MM.1S (cell line): ENCODE data around the gene APOH.

Experiments
- DNase-seq: peaks from one replicate; pipeline ENCODE4 v3.0.0-alpha.2; 2015
- H2AFZ ChIP-seq: fragments of 300-600 bp; sonication (generic); 2 replicates; pipeline ENCODE4 v1.6.0; 2016; ENCODE audit warnings: antibody characterized with exemption, low read length
- H3F3A ChIP-seq: fragments of 300-600 bp; sonication (generic); 2 replicates; pipeline ENCODE4 v1.6.1; 2016; ENCODE audit warnings: mild to moderate bottlenecking, antibody characterized with exemption, low read length, moderate library complexity, mixed read lengths; ENCODE audit not compliant: insufficient read depth
- H3K27ac ChIP-seq: fragments of 300-600 bp; sonication (generic); 2 replicates; pipeline ENCODE4 v1.5.1; 2016; ENCODE audit warnings: mild to moderate bottlenecking, low read length
- H3K27me3 ChIP-seq: fragments of 300-600 bp; sonication (generic); replicated peaks from 2 replicates; pipeline ENCODE4 v1.6.0; 2016; ENCODE audit warnings: low read length; ENCODE audit not compliant: insufficient read depth
- H3K36me3 ChIP-seq: fragments of 300-600 bp; sonication (generic); replicated peaks from 2 replicates; pipeline ENCODE4 v1.6.1; 2016; ENCODE audit warnings: mild to moderate bottlenecking, low read length, mixed read lengths; ENCODE audit not compliant: insufficient read depth
- H3K4me1 ChIP-seq: fragments of 300-600 bp; sonication (generic); 2 replicates; pipeline ENCODE4 v1.6.1; 2016; ENCODE audit warnings: low read length, mixed read lengths
- H3K4me2 ChIP-seq: fragments of 300-600 bp; sonication (generic); 2 replicates; pipeline ENCODE4 v1.6.0; 2016; ENCODE audit warnings: low read depth, low read length
- H3K4me3 ChIP-seq: fragments of 300-600 bp; sonication (generic); 2 replicates; pipeline ENCODE4 v1.5.1; 2016; ENCODE audit warnings: low read length, mixed read lengths
- H3K79me2 ChIP-seq: fragments of 300-600 bp; sonication (generic); 2 replicates; pipeline ENCODE4 v1.6.1; 2016; ENCODE audit warnings: mixed run types, low read length, mixed read lengths
- H3K9ac ChIP-seq: fragments of 300-600 bp; sonication (generic); 2 replicates; pipeline ENCODE4 v1.6.1; 2016; ENCODE audit warnings: low read length, mixed read lengths
- H3K9me2 ChIP-seq: fragments of 300-600 bp; sonication (generic); replicated peaks from 2 replicates; pipeline ENCODE4 v1.6.1; 2016; ENCODE audit warnings: mild to moderate bottlenecking, low read length, mixed read lengths; ENCODE audit not compliant: insufficient read depth
- H3K9me3 ChIP-seq: fragments of 300-600 bp; sonication (generic); replicated peaks from 2 replicates; pipeline ENCODE4 v1.6.1; 2016; ENCODE audit warnings: mild to moderate bottlenecking, low read length, mixed read lengths; ENCODE audit not compliant: insufficient read depth
- H4K20me1 ChIP-seq: fragments of 300-600 bp; sonication (generic); 2 replicates; pipeline ENCODE4 v1.6.1; 2016; ENCODE audit warnings: mild to moderate bottlenecking, low read length, moderate library complexity, mixed read lengths; ENCODE audit not compliant: insufficient read depth
- EZH2 ChIP-seq: fragments of 300-600 bp; sonication (generic); optimal IDR thresholded peaks from 2 replicates; pipeline ENCODE3; 2017; ENCODE audit warnings: low read depth, mild to moderate bottlenecking, antibody characterized with exemption, low read length, mixed read lengths
- EZH2phosphoT487 ChIP-seq: fragments of 300-600 bp; sonication (generic); IDR thresholded peaks from 2 replicates; pipeline ENCODE4 v1.6.1; 2018; ENCODE audit warnings: antibody characterized with exemption, low read length
- TF ChIP-seq, protein P1 (sequence below): fragments of 300-600 bp; sonication (generic); IDR thresholded peaks from 2 replicates; pipeline ENCODE4 v1.5.1; 2016; ENCODE audit warnings: antibody characterized with exemption, low read length, mixed read lengths

APOH gene

DNA sequence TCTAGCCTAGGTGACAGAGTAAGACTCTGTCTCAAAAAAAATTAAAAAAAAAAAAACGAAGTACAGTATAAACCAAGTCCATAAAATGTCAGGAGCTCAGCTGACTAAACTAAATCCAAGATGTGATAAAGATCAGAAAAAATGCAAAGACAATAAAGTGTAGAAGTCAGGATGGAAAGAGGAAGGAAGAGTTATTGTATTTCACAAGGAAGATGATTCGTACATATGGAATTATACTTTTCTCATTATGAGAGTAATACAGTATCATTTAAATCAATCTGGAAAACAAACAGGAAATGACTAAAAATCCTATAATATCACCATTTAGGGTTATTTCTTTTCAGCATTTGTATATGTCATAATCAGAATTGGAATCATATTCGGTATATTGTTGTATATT is 11.4 kb upstream of the APOH start:
- H3K36me3 ChIP-seq: no peaks in the 10 kb centered on the region
- H4K20me1 ChIP-seq: no peaks in the 10 kb centered on the region
- no peak overlapping the region for H3K4me2 ChIP-seq
- H3K27ac ChIP-seq: no peak overlapping the region
- no peak overlapping the region for H3K9ac ChIP-seq
- H3K9me3 ChIP-seq: no peaks in the 10 kb centered on the region
- no peak for TF ChIP-seq EZH2phosphoT487
- TF ChIP-seq, protein P1, sequence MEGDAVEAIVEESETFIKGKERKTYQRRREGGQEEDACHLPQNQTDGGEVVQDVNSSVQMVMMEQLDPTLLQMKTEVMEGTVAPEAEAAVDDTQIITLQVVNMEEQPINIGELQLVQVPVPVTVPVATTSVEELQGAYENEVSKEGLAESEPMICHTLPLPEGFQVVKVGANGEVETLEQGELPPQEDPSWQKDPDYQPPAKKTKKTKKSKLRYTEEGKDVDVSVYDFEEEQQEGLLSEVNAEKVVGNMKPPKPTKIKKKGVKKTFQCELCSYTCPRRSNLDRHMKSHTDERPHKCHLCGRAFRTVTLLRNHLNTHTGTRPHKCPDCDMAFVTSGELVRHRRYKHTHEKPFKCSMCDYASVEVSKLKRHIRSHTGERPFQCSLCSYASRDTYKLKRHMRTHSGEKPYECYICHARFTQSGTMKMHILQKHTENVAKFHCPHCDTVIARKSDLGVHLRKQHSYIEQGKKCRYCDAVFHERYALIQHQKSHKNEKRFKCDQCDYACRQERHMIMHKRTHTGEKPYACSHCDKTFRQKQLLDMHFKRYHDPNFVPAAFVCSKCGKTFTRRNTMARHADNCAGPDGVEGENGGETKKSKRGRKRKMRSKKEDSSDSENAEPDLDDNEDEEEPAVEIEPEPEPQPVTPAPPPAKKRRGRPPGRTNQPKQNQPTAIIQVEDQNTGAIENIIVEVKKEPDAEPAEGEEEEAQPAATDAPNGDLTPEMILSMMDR: no peak
- TF ChIP-seq EZH2: no peak
- H3K9me2 ChIP-seq: no peaks in the 10 kb centered on the region
- no peak overlapping the region for H2AFZ ChIP-seq
- DNase-seq: no peak
- H3K27me3 ChIP-seq: no peaks in the 10 kb centered on the region
- H3K79me2 ChIP-seq: no peaks in the 10 kb centered on the region
- no peaks in the 10 kb centered on the region for H3F3A ChIP-seq
- H3K4me3 ChIP-seq: no peak overlapping the region
- H3K4me1 ChIP-seq: no peaks in the 10 kb centered on the region

DNA sequence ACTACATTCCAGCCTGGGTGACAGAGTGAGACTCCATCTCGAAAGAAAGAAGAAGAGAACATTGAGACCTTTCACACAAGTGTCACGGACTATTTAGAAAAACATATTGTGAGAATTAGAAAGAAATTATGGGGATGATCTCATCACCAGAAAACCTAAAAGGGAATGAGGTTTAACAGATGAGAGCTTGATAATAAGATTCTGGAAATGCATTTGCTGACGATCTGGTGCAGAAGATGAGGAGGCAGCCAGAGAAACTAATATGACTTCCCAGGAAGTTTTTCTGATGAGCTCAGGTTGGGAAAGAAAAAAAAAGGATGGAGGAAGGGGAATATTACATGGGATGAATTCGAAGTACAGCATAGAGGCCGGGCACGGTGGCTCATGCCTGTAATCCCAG is 10.8 kb upstream of the APOH start:
- H3K27ac ChIP-seq: no peak overlapping the region

DNA sequence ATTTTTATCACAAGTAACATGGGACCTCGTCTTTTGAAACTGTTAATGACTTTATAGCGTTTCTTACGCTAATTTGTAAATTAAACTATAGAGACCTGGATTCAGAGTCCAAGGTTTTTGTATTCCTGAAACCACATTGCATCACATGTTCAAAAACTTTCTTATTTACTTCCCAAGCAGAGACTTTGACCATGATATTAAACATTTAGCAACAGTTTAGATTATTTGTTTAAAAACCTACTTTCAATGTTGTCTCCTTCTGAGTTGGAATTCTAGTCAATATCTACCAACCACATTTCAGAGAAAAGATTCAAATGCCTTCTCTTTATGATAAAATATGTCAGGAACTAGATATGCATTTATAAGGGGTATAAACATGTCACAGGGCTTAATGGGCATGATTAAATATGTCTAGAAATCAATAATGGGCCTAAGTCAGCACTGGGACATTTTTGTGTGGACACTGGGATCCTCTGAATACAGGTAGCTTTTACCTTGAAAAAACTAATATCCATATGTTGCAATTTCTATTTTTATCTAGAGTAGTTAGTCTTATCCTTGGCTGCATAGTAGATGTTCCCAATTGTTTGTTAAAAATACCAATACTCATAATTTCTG is 6.3 kb upstream of the APOH start:
- TF ChIP-seq, protein P1: no peak
- TF ChIP-seq EZH2 (no peak), EZH2phosphoT487 (no peak)
- no peaks in the 10 kb centered on the region for H3K27me3 ChIP-seq
- H3K4me2 ChIP-seq: no peak overlapping the region
- no peak overlapping the region for H3K27ac ChIP-seq
- H3K9me2 ChIP-seq: no peaks in the 10 kb centered on the region
- no peaks in the 10 kb centered on the region for H3K9me3 ChIP-seq
- H3K9ac ChIP-seq: no peak overlapping the region
- H2AFZ ChIP-seq: no peak overlapping the region
- no peak overlapping the region for H3K4me3 ChIP-seq
- H3K36me3 ChIP-seq: no peaks in the 10 kb centered on the region
- no peaks in the 10 kb centered on the region for H3K79me2 ChIP-seq
- no peaks in the 10 kb centered on the region for H3K4me1 ChIP-seq
- no peak for DNase-seq
- H3F3A ChIP-seq: no peaks in the 10 kb centered on the region
- H4K20me1 ChIP-seq: no peaks in the 10 kb centered on the region

More for the DNA sequence above, 10.8 kb upstream of the APOH start:
- H4K20me1 ChIP-seq: no peaks in the 10 kb centered on the region
- no peak for DNase-seq
- no peak overlapping the region for H2AFZ ChIP-seq
- H3K4me3 ChIP-seq: no peak overlapping the region
- H3K4me2 ChIP-seq: no peak overlapping the region
- no peak overlapping the region for H3K9ac ChIP-seq
- no peaks in the 10 kb centered on the region for H3F3A ChIP-seq
- H3K79me2 ChIP-seq: no peaks in the 10 kb centered on the region
- TF ChIP-seq EZH2 (no peak), EZH2phosphoT487 (no peak)
- TF ChIP-seq, protein P1: no peak
- no peaks in the 10 kb centered on the region for H3K9me2 ChIP-seq
- no peaks in the 10 kb centered on the region for H3K4me1 ChIP-seq
- no peaks in the 10 kb centered on the region for H3K27me3 ChIP-seq
- H3K9me3 ChIP-seq: no peaks in the 10 kb centered on the region
- no peaks in the 10 kb centered on the region for H3K36me3 ChIP-seq
